ENCODE measurements around the gene PLCH2. TPM values are rescaled to one million over a fixed set of nuclear protein-coding genes. Genes with fewer than 3 reads are reported as not detected.
"Not testable (repeated sequence)": the region's sequence is repeated elsewhere in the genome, so short reads cannot be mapped to it uniquely, and the experiment has no call there.

Gene PLCH2
- total RNA-seq, 1 experiment from 2014 or later, result 0.20 TPM

- in situ Hi-C loops (cut with HindIII; ENCODE audit: low sequenced_read_pairs); DNase-seq (ENCODE audit: low spot score): not testable (repeated sequence)
These were observed 16.9 kb upstream of the PLCH2 start for GRCh38 chr1:2459102-2459753.

DNA sequence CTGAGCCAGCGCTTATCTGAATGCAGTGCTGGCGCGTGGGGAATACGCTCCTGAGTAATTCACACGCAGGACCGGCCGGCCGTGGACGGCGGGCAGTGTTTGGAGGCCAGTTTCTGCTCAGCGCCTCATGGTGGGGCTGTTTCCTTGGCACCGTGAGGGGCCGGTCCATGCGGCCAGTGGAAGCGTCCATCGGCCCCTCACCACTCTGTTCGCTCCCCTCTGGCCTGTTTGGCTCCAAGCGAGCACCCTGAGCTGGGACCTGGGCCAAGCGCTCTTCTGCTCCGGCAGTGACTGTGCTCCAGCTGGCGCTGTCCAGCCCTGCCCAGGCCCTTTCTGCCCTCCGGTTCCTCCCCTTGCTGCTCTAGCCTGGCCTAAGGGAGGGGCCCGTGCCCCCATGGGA is 16.3 kb upstream of the PLCH2 start:
- peak; percentile 91 for DNase-seq (ENCODE audit: low spot score)
- in situ Hi-C loops (cut with HindIII; ENCODE audit: low sequenced_read_pairs), result no loop called here

GRCh38 chr1:2460203-2460602 is 15.9 kb upstream of the PLCH2 start:
- DNase-seq (ENCODE audit: low spot score), result no peak
- in situ Hi-C loops (cut with HindIII; ENCODE audit: low sequenced_read_pairs), result no loop called here

- in situ Hi-C loops (cut with HindIII; ENCODE audit: low sequenced_read_pairs), result no loop called here
- DNase-seq (ENCODE audit: low spot score), result peak; percentile 90
These were observed 14.9 kb upstream of the PLCH2 start for GRCh38 chr1:2460996-2461751.

DNA sequence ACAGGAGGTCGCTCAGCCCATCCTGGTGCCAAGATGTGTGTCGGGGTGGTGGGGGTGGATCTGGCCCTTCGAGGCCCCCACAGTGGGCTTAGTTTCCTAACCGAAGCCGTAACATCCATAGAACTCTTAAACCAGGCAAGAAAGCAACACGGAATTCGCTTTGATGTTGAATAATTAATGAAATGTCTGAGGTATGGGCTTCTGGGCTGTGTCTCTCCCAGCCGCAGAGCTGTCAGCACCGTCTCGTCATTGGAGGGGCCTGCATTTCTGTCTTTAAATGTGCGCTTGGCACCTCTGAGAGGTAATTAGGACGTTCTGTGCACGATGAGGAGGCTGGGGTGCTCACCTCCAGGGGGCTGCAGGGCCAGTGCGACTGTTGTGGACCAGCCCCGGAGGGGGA is 13.3 kb upstream of the PLCH2 start:
- DNase-seq (ENCODE audit: low spot score), result no peak
- in situ Hi-C loops (cut with HindIII; ENCODE audit: low sequenced_read_pairs), result no loop called here

DNA sequence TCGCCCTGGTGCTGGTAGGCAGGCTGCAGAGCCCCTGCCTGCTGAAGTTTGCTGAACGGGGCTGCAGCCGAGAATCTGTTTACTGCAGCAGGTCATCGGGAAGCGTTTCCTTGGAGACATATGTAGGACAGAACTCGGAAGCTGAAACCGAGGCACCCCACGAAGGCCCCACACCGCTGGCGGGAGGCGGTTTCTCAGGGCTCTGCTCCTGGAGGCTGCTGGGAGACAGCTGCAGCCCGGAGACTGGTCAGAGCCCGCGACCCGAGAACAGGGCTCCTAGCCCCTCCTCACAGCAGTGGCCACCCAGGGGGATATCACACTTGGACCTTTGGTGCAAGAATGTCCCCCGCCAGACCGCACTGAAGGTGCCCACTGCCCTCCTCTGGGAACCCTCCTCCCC is 12.7 kb upstream of the PLCH2 start:
- DNase-seq (ENCODE audit: low spot score), result no peak
- in situ Hi-C loops (cut with HindIII; ENCODE audit: low sequenced_read_pairs), result no loop called here

GRCh38 chr1:2465371-2466269 is 10.5 kb upstream of the PLCH2 start:
- DNase-seq (ENCODE audit: low spot score), result no peak
- in situ Hi-C loops (cut with HindIII; ENCODE audit: low sequenced_read_pairs), result no loop called here

DNA sequence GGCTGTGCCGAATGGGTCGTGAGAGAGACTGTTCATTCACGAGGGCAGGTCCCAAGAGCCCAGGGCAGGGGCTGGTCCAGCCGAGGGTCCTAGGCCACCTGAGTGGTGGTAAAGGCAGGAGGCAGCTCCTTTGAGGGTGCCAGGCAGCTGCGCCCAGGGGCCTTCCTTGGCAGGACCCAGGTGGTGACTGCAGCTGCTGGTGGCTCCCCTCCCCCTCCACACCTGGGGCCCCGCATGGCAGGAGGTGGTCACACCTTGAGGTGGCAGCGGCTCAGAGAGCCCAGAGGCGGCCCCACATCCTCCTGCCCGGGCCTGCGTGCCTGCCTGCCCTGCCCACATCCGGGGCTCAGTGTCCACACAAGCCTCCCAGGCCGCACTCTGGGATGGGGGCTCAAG is 9.8 kb upstream of the PLCH2 start:
- in situ Hi-C loops (cut with HindIII; ENCODE audit: low sequenced_read_pairs), result no loop called here
- no peak for DNase-seq (ENCODE audit: low spot score)

DNA sequence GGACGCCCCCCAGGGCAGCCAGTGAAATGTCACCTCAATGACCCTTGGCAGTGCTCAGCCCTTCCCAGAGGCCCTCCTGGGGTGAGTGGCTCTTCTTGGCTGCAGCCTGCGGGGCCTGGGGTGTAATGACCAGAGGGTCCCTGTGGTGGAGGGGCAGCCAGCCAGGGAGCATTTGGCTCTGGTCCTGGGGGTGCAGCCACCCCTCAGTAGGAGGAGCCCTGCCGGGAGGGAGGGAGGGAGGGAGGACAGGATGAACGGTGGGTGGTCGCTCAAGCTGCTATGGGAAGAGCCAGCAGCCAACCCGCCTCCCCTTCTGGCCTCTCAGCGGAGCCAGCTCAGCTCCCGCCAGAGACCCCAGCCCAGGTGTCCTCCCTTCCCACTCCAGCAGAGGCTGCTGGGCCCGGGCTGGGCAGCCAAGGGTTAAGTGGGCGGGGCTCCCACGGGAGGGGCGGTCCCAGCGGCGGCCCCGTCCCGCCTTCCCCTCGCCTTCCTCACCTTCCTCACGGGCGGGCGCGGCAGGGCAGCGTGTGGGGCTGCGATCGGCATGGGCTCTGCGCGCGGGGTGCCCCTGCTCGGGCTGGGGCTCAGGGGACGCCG is 9.0 kb upstream of the PLCH2 start:
- in situ Hi-C loops (cut with HindIII; ENCODE audit: low sequenced_read_pairs), result no loop called here
- DNase-seq (ENCODE audit: low spot score), result peak; percentile 70

DNA sequence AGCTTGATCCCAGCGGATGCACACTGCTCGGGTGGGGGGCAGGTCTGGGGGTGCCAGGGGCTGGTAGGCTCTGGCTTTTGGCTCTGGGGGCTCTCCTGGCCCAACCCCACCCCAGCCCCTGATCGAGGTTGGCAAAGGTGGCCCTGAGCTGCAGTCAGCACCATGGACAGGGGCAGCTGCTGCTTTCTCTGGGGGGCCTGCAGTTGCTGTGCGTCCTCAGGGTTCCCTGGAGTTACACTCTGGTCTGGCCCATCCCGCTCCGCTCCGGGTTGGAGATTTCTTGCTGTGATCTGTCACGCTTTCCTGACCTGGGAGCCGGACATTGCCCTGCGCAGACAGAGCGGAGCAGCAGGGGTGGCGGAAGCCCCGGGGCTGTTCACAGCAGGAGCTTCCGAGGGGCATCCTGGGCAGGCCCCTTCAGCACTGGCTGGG is 8.0 kb upstream of the PLCH2 start:
- DNase-seq (ENCODE audit: low spot score), result no peak

DNA sequence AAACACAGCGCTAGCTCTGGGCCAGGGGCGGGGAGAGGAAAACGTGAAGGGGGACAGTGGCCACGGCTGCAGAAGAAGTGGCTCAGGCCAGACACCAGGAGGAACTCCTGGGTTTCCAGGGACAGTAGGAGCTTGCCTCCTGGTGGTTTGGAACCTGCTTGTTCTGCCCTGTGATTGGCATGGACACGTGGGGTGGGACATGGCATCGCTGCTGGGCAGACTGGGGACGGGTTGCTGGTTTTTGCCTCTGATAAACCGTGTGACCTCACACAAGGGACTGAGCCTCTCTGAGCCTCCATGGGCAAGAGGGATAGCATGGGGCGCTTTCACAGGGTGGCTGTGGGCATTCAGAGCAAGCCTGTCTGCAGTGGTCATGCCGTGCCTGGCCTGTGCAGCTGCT is 7.5 kb upstream of the PLCH2 start:
- in situ Hi-C loops (cut with HindIII; ENCODE audit: low sequenced_read_pairs), result no loop called here
- peak; percentile 58 for DNase-seq (ENCODE audit: low spot score)

More for the DNA sequence above, 8.0 kb upstream of the PLCH2 start:
- in situ Hi-C loops (cut with HindIII; ENCODE audit: low sequenced_read_pairs), result no loop called here

DNA sequence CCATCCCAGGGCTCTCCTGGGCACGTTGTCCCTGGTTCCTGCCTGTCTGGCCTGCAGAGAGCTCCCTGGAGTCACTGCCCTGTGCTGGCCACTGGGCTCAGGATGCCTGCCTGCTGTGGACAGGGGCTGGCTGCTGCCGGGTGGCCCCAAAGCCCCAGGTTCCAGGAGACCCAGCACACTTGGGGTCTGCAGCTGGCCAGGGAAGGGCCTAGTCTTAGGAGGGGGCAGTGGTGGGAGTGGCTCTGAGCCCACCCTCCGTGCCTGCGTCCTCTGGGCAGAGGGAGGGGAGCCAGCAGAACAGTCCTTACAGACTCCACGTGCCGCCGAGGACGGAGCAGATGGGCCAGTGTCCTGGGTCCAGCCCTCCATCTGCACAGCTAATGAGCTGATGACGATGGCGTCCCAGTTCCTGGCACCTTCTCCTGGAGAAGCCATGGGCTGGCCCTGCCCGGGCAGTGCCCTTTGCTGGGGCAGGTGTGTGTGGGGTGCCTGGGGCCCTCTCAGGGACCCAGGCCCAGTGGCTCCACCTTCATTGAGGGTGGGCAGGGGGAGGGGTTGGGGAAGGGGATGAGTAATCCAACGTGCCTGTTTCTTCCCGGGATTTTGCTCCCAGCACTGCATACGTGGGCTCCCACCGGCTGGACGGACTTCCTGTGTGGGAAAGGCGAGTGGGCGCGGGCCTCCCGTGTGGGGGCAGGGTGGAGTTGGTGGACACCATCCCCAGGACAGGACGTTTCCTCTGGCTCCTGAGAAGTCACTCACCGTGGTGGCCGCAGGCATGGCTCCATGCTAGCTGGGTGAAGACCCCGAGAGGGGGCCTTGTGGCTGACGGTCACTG is 6.8 kb upstream of the PLCH2 start:
- in situ Hi-C loops (cut with HindIII; ENCODE audit: low sequenced_read_pairs), result no loop called here

DNA sequence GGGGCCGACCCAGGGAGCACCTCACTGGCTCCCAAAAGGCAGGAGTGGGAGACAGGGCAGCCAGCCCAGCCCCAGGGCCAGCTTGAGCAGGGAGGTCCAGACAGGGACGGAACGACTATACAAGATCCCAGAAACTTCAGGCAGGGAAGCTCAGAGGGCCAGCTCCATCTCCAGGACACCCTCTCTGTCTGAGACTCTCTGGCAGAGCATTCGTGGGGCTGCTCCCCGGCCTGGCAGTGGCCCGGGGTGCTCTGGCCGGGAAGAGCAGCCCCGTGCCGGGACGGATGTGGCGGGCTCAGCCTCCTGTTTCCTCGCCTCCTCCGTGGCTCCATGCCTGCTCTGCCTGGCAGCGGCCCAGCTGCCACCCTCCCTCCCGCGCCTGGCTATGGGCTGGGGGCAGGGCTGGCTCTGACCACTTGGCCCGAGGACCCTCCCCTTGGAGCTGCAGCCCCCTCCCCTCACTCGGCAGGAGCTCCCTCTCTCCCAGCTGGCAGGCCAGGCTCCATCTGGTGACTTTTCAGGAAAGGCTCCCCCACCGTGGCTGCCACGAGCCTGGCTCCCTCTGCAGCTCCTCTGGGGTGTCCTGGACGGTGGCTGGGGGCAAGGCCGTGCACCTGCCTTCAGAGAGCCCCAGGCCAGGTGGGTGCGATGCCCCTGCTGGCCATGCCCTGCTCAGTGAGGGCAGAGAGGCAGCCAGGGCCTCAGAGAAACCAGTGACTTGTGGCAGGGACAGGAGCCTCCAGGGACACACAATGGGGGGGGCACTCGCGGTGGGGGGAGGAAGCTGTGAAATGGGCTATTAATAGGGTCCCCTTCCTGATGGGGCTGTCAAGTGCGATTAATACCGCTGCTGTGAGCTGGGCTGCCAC is 5.6 kb upstream of the PLCH2 start:
- in situ Hi-C loops (cut with HindIII; ENCODE audit: low sequenced_read_pairs), result no loop called here
- DNase-seq (ENCODE audit: low spot score), result no peak

More for the DNA sequence above, 6.8 kb upstream of the PLCH2 start:
- DNase-seq (ENCODE audit: low spot score), result peak; percentile 91

DNA sequence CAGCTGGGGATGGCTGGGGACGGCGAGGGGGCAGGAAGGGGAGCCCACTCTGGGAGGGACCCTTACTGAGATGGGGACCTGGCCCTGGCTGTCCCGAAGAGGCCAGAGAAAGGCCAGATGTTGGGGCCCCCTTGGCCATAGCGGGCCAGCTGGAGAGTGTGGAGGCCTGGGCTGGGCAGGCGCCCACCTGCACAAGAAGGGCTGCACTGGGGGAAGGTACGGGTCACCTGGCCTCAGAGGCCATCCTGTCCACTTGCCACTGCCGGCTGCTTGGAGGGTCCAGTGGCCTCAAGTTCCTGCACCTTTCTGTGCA is 5.0 kb upstream of the PLCH2 start:
- in situ Hi-C loops (cut with HindIII; ENCODE audit: low sequenced_read_pairs), result no loop called here
- no peak for DNase-seq (ENCODE audit: low spot score)

DNA sequence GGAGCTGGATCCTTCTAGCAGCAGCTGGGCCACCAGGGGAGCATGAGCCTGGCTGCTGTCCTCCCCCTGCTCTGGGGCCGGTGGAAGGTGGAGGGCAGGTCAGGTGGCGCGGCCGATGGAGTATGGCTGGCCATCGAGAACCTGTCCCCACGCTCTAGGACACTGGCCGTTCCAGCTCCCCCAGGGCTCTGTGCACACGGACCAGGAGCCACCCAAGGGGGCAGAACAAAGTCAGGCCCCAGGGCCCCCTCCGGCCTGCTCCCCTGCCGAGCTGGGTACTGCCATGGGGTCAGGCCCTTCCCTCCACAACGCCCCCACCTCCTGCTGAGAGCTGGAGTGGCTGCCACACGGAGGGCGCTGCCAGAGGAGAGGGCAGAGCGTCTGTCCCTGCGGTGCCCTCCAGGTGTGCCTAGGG is 4.5 kb upstream of the PLCH2 start:
- DNase-seq (ENCODE audit: low spot score), result no peak
- in situ Hi-C loops (cut with HindIII; ENCODE audit: low sequenced_read_pairs), result no loop called here

DNA sequence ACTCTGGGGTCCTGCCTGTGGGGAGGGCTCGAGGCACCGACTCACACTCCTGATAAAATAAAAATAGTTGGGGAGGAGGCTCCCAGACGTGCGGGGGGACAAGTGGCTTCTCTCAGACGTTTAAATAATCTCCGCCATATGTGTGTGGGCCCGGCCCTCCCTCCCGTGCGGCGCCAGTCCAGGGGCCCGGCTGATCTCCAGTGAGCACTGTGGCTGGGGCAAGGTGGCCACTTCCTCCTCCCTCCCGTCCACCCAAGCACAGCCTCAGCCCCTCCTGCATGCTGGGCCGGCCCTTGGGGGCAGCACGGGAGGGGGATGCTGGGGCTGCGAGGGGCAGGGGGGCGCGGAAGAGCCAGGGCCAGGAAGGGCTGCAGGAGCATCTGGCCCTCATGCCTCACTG is 4.0 kb upstream of the PLCH2 start:
- no peak for DNase-seq (ENCODE audit: low spot score)
- in situ Hi-C loops (cut with HindIII; ENCODE audit: low sequenced_read_pairs), result no loop called here

DNA sequence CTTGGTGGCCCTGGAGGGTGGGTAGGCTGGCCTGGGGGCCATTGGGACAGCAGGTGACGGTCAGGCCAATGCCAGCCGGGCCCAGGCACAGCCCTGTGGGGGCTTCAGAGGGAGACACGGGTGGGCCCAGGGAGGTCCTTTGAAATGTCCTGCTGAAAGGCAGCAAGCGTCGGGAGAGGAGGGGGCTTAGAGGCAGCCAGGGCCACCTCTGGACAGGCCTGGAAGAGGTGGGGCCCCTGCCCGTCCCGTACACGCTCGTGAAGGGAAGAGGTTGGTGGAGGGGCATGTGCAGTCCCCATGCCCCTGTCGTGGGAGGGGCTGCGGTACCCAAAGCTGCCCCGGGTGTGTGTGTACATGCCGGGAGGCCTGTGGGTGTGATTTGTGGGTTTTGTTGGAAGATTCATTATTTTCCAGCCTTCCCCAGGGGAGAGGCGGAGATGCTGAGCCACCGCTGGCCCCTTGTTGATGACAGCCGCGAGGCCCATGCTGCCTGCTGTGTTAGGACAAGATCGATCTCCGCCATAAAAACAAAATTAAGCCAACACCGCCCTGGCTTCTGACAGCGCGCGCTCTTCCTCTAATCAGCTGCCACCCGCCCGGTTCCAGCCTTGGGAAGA is 3.4 kb upstream of the PLCH2 start:
- in situ Hi-C loops (cut with HindIII; ENCODE audit: low sequenced_read_pairs), result no loop called here

DNA sequence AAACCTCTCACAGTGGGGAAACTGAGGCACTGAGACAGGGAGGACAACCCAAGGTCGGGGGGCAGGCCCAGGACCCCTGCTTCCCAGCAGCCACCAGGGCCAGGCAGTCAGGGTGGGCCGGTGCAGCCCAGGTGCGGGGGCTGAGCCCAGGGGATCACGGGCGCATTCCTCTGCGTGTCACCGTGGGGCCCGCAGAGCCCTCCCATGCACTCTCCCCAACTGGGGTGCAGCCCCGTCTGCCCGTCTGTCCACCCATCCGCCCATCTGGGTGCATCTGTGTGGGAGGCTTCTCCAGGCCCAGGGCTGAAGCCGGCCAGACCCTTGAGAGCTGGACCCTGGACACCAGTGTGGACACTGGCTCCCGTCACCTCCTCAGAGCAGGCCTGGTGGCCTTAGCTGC is 2.9 kb upstream of the PLCH2 start:
- in situ Hi-C loops (cut with HindIII; ENCODE audit: low sequenced_read_pairs), result no loop called here
- no peak for DNase-seq (ENCODE audit: low spot score)

More for the DNA sequence above, 3.4 kb upstream of the PLCH2 start:
- DNase-seq (ENCODE audit: low spot score), result no peak

Data from G401 (cell line).